OCI-LY7 (cell line): ENCODE data around the gene JOSD2.

Source experiments
- EZH2phosphoT487 ChIP-seq: fragments of 200-600 bp; sonication (generic); IDR thresholded peaks from 2 replicates; pipeline ENCODE4 v1.6.1; 2018; ENCODE audit warnings: low read depth, borderline replicate concordance, mild to moderate bottlenecking, mixed run types, antibody characterized with exemption, low read length, moderate library complexity, mixed read lengths
- TF ChIP-seq, protein P1 (sequence below): fragments of 200-600 bp; sonication (generic); conservative IDR thresholded peaks from 2 replicates; pipeline ENCODE4 v1.5.1; 2014; ENCODE audit warnings: mild to moderate bottlenecking, antibody characterized with exemption, low read length, moderate library complexity, mixed read lengths

DNA sequence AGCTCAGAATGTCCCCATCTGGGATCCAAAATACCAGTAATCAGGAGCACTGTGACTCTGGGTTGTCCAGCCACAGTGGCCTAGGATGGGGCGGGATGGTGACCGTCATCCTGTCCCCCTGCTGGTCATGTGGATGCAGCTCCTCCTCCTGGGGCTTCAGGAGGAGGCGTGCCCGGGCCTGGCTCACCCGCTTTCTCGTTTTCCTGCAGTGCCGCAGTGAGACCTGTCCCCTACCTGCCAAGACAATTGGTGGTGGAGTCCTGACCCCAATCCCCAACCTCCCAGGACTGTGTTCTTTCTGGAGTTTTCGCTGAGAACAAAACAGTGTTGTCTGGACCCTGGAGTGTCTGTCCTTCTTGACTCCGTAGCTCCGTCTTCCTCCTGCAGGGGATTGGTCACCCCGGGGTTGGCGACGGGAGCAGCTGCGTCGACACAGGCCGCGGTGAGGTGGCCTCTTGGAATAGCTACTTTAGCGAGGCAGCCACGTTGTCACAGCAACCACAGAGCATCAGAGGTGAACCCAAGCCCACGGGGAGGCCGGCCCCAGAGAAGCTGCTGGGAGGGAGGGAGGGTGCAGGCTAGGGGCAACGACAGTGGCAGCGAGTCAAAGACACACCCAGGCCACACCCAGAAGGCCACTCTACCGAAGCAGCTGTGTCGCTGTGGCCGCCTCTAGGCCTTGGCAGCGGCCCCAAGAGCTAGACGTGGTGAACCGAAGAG is 44.8 kb downstream of the JOSD2 start:
- TF ChIP-seq, protein P1, sequence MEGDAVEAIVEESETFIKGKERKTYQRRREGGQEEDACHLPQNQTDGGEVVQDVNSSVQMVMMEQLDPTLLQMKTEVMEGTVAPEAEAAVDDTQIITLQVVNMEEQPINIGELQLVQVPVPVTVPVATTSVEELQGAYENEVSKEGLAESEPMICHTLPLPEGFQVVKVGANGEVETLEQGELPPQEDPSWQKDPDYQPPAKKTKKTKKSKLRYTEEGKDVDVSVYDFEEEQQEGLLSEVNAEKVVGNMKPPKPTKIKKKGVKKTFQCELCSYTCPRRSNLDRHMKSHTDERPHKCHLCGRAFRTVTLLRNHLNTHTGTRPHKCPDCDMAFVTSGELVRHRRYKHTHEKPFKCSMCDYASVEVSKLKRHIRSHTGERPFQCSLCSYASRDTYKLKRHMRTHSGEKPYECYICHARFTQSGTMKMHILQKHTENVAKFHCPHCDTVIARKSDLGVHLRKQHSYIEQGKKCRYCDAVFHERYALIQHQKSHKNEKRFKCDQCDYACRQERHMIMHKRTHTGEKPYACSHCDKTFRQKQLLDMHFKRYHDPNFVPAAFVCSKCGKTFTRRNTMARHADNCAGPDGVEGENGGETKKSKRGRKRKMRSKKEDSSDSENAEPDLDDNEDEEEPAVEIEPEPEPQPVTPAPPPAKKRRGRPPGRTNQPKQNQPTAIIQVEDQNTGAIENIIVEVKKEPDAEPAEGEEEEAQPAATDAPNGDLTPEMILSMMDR: peak; percentile 35
- TF ChIP-seq EZH2phosphoT487: no peak
